Keratinocyte (primary cell): ENCODE measurements around the gene LTB.

Source experiments
- EZH2 ChIP-seq: IDR thresholded peaks from one replicate; pipeline ENCODE4 v1.6.1; 2012; ENCODE audit warnings: inconsistent platforms, mild to moderate bottlenecking, low read length, moderate library complexity
- TF ChIP-seq, protein P1 (sequence below), 3 experiments: IDR thresholded peaks in 1 of 3; conservative IDR thresholded peaks in 1 of 3; optimal IDR thresholded peaks in 1 of 3; 2 replicates in 2 of 3; 3 replicates in 1 of 3; pipeline versions ENCODE3 to v1.5.1; 2011; ENCODE audit warnings: low read length in 3 of 3, mild to moderate bottlenecking in 3 of 3, moderate library complexity in 2 of 3, control low read depth in 1 of 3, inconsistent platforms in 1 of 3; ENCODE audit not compliant: insufficient read depth in 2 of 3; ENCODE audit errors: extremely low read depth in 1 of 3

DNA sequence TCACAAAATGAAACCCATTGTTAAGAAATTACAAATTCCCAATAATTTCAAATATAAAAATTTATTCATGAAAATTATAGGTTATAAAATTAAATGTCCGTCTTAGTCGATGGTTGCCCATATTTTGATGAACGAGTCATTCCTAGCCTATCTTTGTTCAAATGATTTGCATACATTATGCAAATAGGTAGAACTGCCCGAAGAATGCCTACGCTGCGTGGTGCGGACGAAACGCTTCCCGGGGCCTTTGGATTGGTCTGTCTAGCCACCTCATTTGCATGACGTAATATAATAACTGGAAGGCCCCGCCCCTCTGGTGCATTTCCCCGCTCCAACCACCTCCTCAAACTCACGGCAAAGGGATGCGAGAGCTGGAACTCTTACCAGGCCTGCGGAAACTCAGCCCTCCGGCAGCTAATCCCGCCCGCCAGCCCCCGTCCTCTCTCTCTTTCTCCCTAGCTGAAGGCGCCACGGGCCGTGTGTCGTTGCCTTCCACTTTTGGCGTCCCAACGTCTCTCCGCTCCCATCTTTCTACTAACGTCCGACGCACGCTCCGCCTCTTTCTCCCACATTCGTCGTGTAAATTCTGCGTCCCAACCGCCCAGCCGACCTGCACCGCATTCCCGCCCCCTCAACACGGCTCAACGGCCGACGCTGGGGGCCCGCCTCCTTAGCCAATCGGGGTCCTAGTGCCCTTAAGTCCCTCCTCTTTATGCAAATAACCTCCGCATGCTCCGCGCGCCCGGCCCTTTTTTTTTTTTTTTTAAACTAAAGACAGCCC lies 37.8 kb upstream of the LTB start:
- TF ChIP-seq, protein P1, sequence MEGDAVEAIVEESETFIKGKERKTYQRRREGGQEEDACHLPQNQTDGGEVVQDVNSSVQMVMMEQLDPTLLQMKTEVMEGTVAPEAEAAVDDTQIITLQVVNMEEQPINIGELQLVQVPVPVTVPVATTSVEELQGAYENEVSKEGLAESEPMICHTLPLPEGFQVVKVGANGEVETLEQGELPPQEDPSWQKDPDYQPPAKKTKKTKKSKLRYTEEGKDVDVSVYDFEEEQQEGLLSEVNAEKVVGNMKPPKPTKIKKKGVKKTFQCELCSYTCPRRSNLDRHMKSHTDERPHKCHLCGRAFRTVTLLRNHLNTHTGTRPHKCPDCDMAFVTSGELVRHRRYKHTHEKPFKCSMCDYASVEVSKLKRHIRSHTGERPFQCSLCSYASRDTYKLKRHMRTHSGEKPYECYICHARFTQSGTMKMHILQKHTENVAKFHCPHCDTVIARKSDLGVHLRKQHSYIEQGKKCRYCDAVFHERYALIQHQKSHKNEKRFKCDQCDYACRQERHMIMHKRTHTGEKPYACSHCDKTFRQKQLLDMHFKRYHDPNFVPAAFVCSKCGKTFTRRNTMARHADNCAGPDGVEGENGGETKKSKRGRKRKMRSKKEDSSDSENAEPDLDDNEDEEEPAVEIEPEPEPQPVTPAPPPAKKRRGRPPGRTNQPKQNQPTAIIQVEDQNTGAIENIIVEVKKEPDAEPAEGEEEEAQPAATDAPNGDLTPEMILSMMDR (optimal IDR thresholded peaks at IDR 0.05 in 1 of 3, IDR thresholded peaks at IDR 0.05 in 1 of 3, conservative IDR thresholded peaks at IDR 0.05 in 1 of 3; ENCODE audit: extremely low read depth in 1 of 3, insufficient read depth in 2 of 3, low read length in 3 of 3) = no peak
- no peak for TF ChIP-seq EZH2
